Neural cell (in vitro differentiated cells): Measurements from ENCODE around the gene CCDC63. TPM values are rescaled to one million over a fixed set of nuclear protein-coding genes. Genes with fewer than 3 reads are reported as not detected.
A peak's percentile ranks its signal among the peaks of the same experiment; 100 is the strongest.

Source experiments
- H2AFZ ChIP-seq: fragments of 200-600, 300-800 bp; sonication (generic), shearing (Covaris generic); 2 replicates; pipeline ENCODE4 v1.6.0; 2014; ENCODE audit warnings: low read depth, mild to moderate bottlenecking, antibody characterized with exemption, low read length, moderate library complexity
- H3F3A ChIP-seq: fragments of 200-600 bp; shearing (Covaris generic); 2 replicates; pipeline ENCODE4 v1.6.1; 2016; ENCODE audit warnings: mild to moderate bottlenecking, moderate library complexity, mixed read lengths, antibody characterized with exemption, low read length; ENCODE audit not compliant: insufficient read depth, poor library complexity, severe bottlenecking
- H3K27ac ChIP-seq: fragments of 200-600, 300-800 bp; sonication (generic), shearing (Covaris generic); 2 replicates; pipeline ENCODE4 v1.5.1; 2014; ENCODE audit warnings: mild to moderate bottlenecking, low read length, moderate library complexity
- H3K27me3 ChIP-seq: fragments of 300-800, 200-600 bp; sonication (generic), shearing (Covaris generic); 2 replicates; pipeline ENCODE4 v1.6.0; 2014; ENCODE audit warnings: mild to moderate bottlenecking, low read depth, low read length, moderate library complexity; ENCODE audit not compliant: insufficient read depth
- H3K36me3 ChIP-seq: fragments of 300-800, 200-600 bp; sonication (generic), shearing (Covaris generic); 2 replicates; pipeline ENCODE4 v1.5.1; 2014; ENCODE audit warnings: mild to moderate bottlenecking, antibody characterized with exemption, low read length, moderate library complexity; ENCODE audit not compliant: insufficient read depth
- H3K4me2 ChIP-seq: fragments of 300-800, 200-600 bp; sonication (generic), shearing (Covaris generic); 2 replicates; pipeline ENCODE4 v1.6.0; 2014; ENCODE audit warnings: mild to moderate bottlenecking, low read length
- H3K4me3 ChIP-seq: fragments of 300-800, 200-600 bp; sonication (generic), shearing (Covaris generic); 2 replicates; pipeline ENCODE4 v1.5.1; 2014; ENCODE audit warnings: mild to moderate bottlenecking, low read length, moderate library complexity
- H3K79me2 ChIP-seq: fragments of 200-600 bp; shearing (Covaris generic); replicated peaks from 2 replicates; pipeline ENCODE4 v1.6.0; 2014; ENCODE audit warnings: mild to moderate bottlenecking, low read length, moderate library complexity; ENCODE audit not compliant: insufficient read depth
- H3K9ac ChIP-seq: fragments of 300-800, 200-600 bp; sonication (generic), shearing (Covaris generic); 2 replicates; pipeline ENCODE4 v1.6.1; 2016; ENCODE audit warnings: mild to moderate bottlenecking, low read length, mixed read lengths
- H3K9me2 ChIP-seq: fragments of 200-600 bp; shearing (Covaris generic); 2 replicates; pipeline ENCODE4 v1.6.1; 2016; ENCODE audit warnings: mild to moderate bottlenecking, low read length, mixed read lengths; ENCODE audit not compliant: insufficient read depth
- H3K9me3 ChIP-seq: fragments of 200-600, 300-800 bp; sonication (generic), shearing (Covaris generic); 2 replicates; pipeline ENCODE4 v1.6.1; 2016; ENCODE audit warnings: mild to moderate bottlenecking, mixed run types, low read length, moderate library complexity, mixed read lengths
- H4K20me1 ChIP-seq: fragments of 200-600 bp; shearing (Covaris generic); 2 replicates; pipeline ENCODE4 v1.6.1; 2016; ENCODE audit warnings: mild to moderate bottlenecking, mixed run types; ENCODE audit not compliant: insufficient read depth
- EP300 ChIP-seq: fragments of 450-650 bp; conservative IDR thresholded peaks from 2 replicates; pipeline ENCODE4 v1.6.1; 2014; ENCODE audit warnings: antibody characterized with exemption, mild to moderate bottlenecking, moderate library complexity; ENCODE audit not compliant: poor library complexity, severe bottlenecking
- EZH2 ChIP-seq: fragments of 200-600, 300-800 bp; shearing (Covaris generic), sonication (generic); IDR thresholded peaks from 2 replicates; pipeline ENCODE4 v1.6.1; 2014; ENCODE audit warnings: antibody characterized with exemption, low read length, borderline replicate concordance, mild to moderate bottlenecking; ENCODE audit not compliant: insufficient read depth, poor library complexity, severe bottlenecking
- MXI1 ChIP-seq: fragments of 450-650 bp; conservative IDR thresholded peaks from 2 replicates; pipeline ENCODE4 v1.6.1; 2014; ENCODE audit warnings: antibody characterized with exemption, mild to moderate bottlenecking; ENCODE audit not compliant: poor library complexity, severe bottlenecking
- POLR2AphosphoS5 ChIP-seq: IDR thresholded peaks from 2 replicates; pipeline ENCODE4 v1.6.1; 2012
- RAD21 ChIP-seq: fragments of 450-650 bp; conservative IDR thresholded peaks from 2 replicates; pipeline ENCODE4 v1.6.1; 2014; ENCODE audit warnings: antibody characterized with exemption, mild to moderate bottlenecking, moderate library complexity
- SMC3 ChIP-seq: fragments of 450-650 bp; conservative IDR thresholded peaks from 2 replicates; pipeline ENCODE4 v1.6.1; 2014; ENCODE audit warnings: antibody characterized with exemption, mild to moderate bottlenecking, moderate library complexity; ENCODE audit not compliant: poor library complexity
- TAF1 ChIP-seq: IDR thresholded peaks from 2 replicates; pipeline ENCODE4 v1.6.1; 2012; ENCODE audit warnings: low read depth
- polyA plus RNA-seq: library from polyadenylated mRNA; depleted of rRNA; stranded (reverse); fragments of >200 nt; gene quantifications from 2 replicates; pipeline ENCODE4 v1.2.3, GENCODE V29; 2014
- TF ChIP-seq, protein P1 (sequence below): IDR thresholded peaks from 2 replicates; pipeline ENCODE4 v1.6.1; 2012; ENCODE audit warnings: borderline replicate concordance
- TF ChIP-seq, protein P2 (sequence below): fragments of 450-650 bp; IDR thresholded peaks from 2 replicates; pipeline ENCODE4 v1.5.1; 2014; ENCODE audit warnings: antibody characterized with exemption, mild to moderate bottlenecking, moderate library complexity; ENCODE audit not compliant: poor library complexity, severe bottlenecking

The CCDC63 gene
- polyA plus RNA-seq, 1 donor from 2014 or later, result not detected

DNA sequence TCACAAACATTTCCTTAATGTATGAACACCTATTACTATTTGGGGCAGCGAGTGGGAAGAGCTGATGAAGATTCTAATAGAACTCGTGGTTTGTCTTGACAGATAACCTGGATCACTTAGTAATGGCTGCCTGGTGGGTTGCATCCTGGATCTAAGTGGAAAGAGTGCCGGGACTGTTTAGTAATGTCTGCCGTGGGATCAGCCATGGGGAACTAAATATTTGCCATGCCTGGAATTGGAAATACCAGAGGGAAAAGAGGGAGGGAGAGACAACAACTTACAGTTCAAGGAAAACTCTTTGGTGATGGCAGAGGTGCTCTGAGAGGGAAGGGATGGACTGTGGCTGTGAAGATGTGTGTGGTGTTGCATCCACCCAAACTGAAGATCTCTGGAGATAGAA is 21.3 kb upstream of the CCDC63 start:
- Histone ChIP-seq H3K9me3 (no peaks in the 10 kb centered on the region), H3K9ac (no peak overlapping the region), H3K9me2 (no peaks in the 10 kb centered on the region), H3K4me2 (no peak overlapping the region), H3F3A (no peaks in the 10 kb centered on the region), H2AFZ (no peak overlapping the region), H3K4me3 (no peak overlapping the region), H3K79me2 (no peaks in the 10 kb centered on the region), H3K27me3 (no peaks in the 10 kb centered on the region), H3K27ac (no peak overlapping the region), H3K36me3 (no peaks in the 10 kb centered on the region), H4K20me1 (no peaks in the 10 kb centered on the region)
- no peak for TF ChIP-seq TAF1
- no peak for TF ChIP-seq POLR2AphosphoS5
- TF ChIP-seq EZH2, result no peak
- TF ChIP-seq, protein P1, sequence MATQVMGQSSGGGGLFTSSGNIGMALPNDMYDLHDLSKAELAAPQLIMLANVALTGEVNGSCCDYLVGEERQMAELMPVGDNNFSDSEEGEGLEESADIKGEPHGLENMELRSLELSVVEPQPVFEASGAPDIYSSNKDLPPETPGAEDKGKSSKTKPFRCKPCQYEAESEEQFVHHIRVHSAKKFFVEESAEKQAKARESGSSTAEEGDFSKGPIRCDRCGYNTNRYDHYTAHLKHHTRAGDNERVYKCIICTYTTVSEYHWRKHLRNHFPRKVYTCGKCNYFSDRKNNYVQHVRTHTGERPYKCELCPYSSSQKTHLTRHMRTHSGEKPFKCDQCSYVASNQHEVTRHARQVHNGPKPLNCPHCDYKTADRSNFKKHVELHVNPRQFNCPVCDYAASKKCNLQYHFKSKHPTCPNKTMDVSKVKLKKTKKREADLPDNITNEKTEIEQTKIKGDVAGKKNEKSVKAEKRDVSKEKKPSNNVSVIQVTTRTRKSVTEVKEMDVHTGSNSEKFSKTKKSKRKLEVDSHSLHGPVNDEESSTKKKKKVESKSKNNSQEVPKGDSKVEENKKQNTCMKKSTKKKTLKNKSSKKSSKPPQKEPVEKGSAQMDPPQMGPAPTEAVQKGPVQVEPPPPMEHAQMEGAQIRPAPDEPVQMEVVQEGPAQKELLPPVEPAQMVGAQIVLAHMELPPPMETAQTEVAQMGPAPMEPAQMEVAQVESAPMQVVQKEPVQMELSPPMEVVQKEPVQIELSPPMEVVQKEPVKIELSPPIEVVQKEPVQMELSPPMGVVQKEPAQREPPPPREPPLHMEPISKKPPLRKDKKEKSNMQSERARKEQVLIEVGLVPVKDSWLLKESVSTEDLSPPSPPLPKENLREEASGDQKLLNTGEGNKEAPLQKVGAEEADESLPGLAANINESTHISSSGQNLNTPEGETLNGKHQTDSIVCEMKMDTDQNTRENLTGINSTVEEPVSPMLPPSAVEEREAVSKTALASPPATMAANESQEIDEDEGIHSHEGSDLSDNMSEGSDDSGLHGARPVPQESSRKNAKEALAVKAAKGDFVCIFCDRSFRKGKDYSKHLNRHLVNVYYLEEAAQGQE, result no peak
- TF ChIP-seq, protein P2, sequence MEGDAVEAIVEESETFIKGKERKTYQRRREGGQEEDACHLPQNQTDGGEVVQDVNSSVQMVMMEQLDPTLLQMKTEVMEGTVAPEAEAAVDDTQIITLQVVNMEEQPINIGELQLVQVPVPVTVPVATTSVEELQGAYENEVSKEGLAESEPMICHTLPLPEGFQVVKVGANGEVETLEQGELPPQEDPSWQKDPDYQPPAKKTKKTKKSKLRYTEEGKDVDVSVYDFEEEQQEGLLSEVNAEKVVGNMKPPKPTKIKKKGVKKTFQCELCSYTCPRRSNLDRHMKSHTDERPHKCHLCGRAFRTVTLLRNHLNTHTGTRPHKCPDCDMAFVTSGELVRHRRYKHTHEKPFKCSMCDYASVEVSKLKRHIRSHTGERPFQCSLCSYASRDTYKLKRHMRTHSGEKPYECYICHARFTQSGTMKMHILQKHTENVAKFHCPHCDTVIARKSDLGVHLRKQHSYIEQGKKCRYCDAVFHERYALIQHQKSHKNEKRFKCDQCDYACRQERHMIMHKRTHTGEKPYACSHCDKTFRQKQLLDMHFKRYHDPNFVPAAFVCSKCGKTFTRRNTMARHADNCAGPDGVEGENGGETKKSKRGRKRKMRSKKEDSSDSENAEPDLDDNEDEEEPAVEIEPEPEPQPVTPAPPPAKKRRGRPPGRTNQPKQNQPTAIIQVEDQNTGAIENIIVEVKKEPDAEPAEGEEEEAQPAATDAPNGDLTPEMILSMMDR, result no peak
- TF ChIP-seq SMC3, result no peak
- no peak for TF ChIP-seq MXI1
- no peak for TF ChIP-seq EP300
- TF ChIP-seq RAD21, result no peak

DNA sequence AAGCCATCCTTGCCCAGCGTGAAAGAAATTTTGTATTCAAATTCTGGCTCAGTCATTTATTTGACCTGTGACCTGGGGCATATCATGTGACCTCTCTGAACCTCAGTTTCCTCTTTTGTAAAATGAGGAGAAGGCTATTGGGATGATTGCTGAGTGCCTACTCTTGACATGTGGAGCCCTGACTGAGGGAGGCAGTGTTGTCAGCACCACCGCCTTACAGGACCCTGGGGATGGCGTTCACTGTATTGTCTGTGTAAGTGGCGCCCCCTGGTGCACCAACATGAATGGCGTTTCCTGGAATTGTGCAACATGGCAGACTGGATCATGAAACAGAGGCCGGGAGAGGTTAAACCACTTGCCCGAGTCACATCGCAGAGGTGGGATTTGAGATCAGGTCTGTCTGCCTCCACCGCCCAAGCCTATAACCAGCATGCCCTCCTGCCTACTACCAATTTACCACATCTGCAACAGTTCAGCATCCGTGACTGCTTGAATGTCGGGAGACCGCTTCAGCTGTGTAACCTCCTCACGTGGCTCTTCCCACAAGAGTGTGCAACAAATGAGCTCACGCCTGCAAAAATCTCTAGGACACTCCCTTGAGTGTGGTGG is 20.1 kb upstream of the CCDC63 start:
- H2AFZ ChIP-seq, result no peak overlapping the region
- no peak overlapping the region for H3K4me3 ChIP-seq
- no peak overlapping the region for H3K4me2 ChIP-seq

More for the DNA sequence above, 20.1 kb upstream of the CCDC63 start:
- Histone ChIP-seq H3K9me3 (no peaks in the 10 kb centered on the region), H4K20me1 (no peaks in the 10 kb centered on the region), H3K27me3 (no peaks in the 10 kb centered on the region), H3K27ac (no peak overlapping the region), H3K36me3 (no peaks in the 10 kb centered on the region), H3K79me2 (no peaks in the 10 kb centered on the region), H3F3A (no peaks in the 10 kb centered on the region), H3K9ac (no peak overlapping the region), H3K9me2 (no peaks in the 10 kb centered on the region)
- TF ChIP-seq TAF1 (no peak), EZH2 (no peak), EP300 (no peak), MXI1 (no peak), POLR2AphosphoS5 (no peak), RAD21 (peak; percentile 77), SMC3 (peak; percentile 84)
- TF ChIP-seq, protein P2, result peak; percentile 82
